Kidney epithelial cell (primary cell): ENCODE measurements around the gene PRPS1. TPM values are rescaled to one million over a fixed set of nuclear protein-coding genes. Genes with fewer than 3 reads are reported as not detected.

Experiments
- DNase-seq: peaks from one replicate; pipeline ENCODE4 v3.0.0-alpha.2; 2010; ENCODE audit warnings: low read depth
- H3K27me3 ChIP-seq: 2 replicates; pipeline ENCODE4 v1.6.0; 2011; ENCODE audit warnings: low read length; ENCODE audit not compliant: control insufficient read depth, insufficient read depth
- H3K36me3 ChIP-seq: 2 replicates; pipeline ENCODE4 v1.5.1; 2011; ENCODE audit warnings: low read length; ENCODE audit not compliant: control insufficient read depth, insufficient read depth
- H3K4me3 ChIP-seq: 2 replicates; pipeline ENCODE4 v1.5.1; 2011; ENCODE audit warnings: low read depth, mild to moderate bottlenecking, control low read depth, low read length
- CTCF ChIP-seq: IDR thresholded peaks from 2 replicates; pipeline ENCODE4 v1.5.1; 2011; ENCODE audit warnings: mild to moderate bottlenecking, moderate library complexity, low read length, control low read depth, inconsistent platforms; ENCODE audit not compliant: insufficient read depth, poor library complexity, severe bottlenecking
- total RNA-seq: library from RNA; depleted of rRNA; stranded (reverse); fragments of >200 nt; gene quantifications from 2 replicates; pipeline ENCODE4 v1.2.3, GENCODE V29; 2015

PRPS1 gene
- total RNA-seq, 1 donor from 2014 or later: 22.4 TPM

- no peak for TF ChIP-seq CTCF
- Histone ChIP-seq H3K36me3 (no peaks in the 10 kb centered on the region), H3K4me3 (no peak overlapping the region), H3K27me3 (no peaks in the 10 kb centered on the region)
- no peak for DNase-seq
Measured at GRCh38 chrX:107691024-107691448, 62.7 kb downstream of the PRPS1 start.

- TF ChIP-seq CTCF: no peak
- Histone ChIP-seq H3K4me3 (no peak overlapping the region), H3K36me3 (no peaks in the 10 kb centered on the region), H3K27me3 (peaks cover 3% of the 10 kb centered on the region)
- DNase-seq: no peak
Measured at GRCh38 chrX:107699616-107700015, 71.3 kb downstream of the PRPS1 start.

GRCh38 chrX:107700317-107700774 lies 72.0 kb downstream of the PRPS1 start:
- Histone ChIP-seq H3K27me3 (peaks cover 3% of the 10 kb centered on the region), H3K4me3 (no peak overlapping the region), H3K36me3 (no peaks in the 10 kb centered on the region)
- DNase-seq: no peak
- TF ChIP-seq CTCF: no peak

Other genes with a start within 250 kb of the PRPS1 start
- gene FRMPD3, start 178.9 kb upstream of the PRPS1 start, total RNA-seq: 0.04 TPM in 1 of 2 replicates, not detected in the other
- gene TSC22D3, start 147.3 kb downstream of the PRPS1 start, total RNA-seq: 69.0 and 75.0 TPM in 2 replicates
- not detected in 2 replicates for gene NCBP2L, start 149.2 kb downstream of the PRPS1 start, total RNA-seq
- 14.2 and 18.6 TPM in 2 replicates for gene MID2, start 197.4 kb downstream of the PRPS1 start, total RNA-seq